HepG2 (cell line): ENCODE results near the gene GALNT8. TPM values are rescaled to one million over a fixed set of nuclear protein-coding genes. Genes with fewer than 3 reads are reported as not detected.

ENCODE experiments used
- FOXA3 ChIP-seq: IDR thresholded peaks from 2 replicates; pipeline ENCODE4 v1.6.1; 2016; ENCODE audit warnings: missing genetic modification reagents, missing compliant biosample characterization
- GATAD2A ChIP-seq: IDR thresholded peaks from 2 replicates; pipeline ENCODE4 v1.6.1; 2016
- GLI4 ChIP-seq: sonication (generic); formaldehyde crosslinking; IDR thresholded peaks from 2 replicates; pipeline ENCODE4 v1.5.1; 2020; ENCODE audit warnings: missing genetic modification reagents, mild to moderate bottlenecking, moderate library complexity, borderline replicate concordance
- HES4 ChIP-seq: sonication (generic); formaldehyde crosslinking; IDR thresholded peaks from 2 replicates; pipeline ENCODE4 v1.9.0; 2021; ENCODE audit warnings: mild to moderate bottlenecking, missing genetic modification reagents, borderline replicate concordance
- HHEX ChIP-seq: IDR thresholded peaks from 2 replicates; pipeline ENCODE4 v1.6.1; 2016; ENCODE audit warnings: control low read depth
- REST ChIP-seq, 2 experiments: IDR thresholded peaks; 2 replicates each; pipeline ENCODE4 v1.6.1; 2011 to 2012; ENCODE audit warnings: low read length in 2 of 2, borderline replicate concordance in 1 of 2, low read depth in 1 of 2, mild to moderate bottlenecking in 1 of 2, moderate library complexity in 1 of 2
- SRSF9 ChIP-seq: fragments of 200-400 bp; formaldehyde crosslinking; IDR thresholded peaks from 2 replicates; pipeline ENCODE4 v1.6.1; 2018; ENCODE audit warnings: borderline replicate concordance, mild to moderate bottlenecking, low read depth, low read length; ENCODE audit not compliant: insufficient read depth, poor library complexity, severe bottlenecking
- SYNCRIP ChIP-seq: fragments of 200-400 bp; formaldehyde crosslinking; IDR thresholded peaks from 2 replicates; pipeline ENCODE4 v1.6.1; 2018; ENCODE audit warnings: mild to moderate bottlenecking, low read depth, low read length; ENCODE audit not compliant: insufficient read depth
- TCF7L2 ChIP-seq: IDR thresholded peaks from 2 replicates; pipeline ENCODE4 v1.6.1; 2011; ENCODE audit warnings: mild to moderate bottlenecking, low read depth, low read length, moderate library complexity
- ZBTB3 ChIP-seq: sonication (generic); formaldehyde crosslinking; IDR thresholded peaks from 2 replicates; pipeline ENCODE4 v1.4.0; 2020; ENCODE audit warnings: low read depth, mild to moderate bottlenecking, moderate library complexity, missing genetic modification reagents, borderline replicate concordance
- ZFAT ChIP-seq: sonication (generic); formaldehyde crosslinking; conservative IDR thresholded peaks from 2 replicates; pipeline ENCODE4 v1.8.1; 2023; ENCODE audit warnings: missing genetic modification reagents, inconsistent platforms
- ZFP36L2 ChIP-seq: sonication (generic); formaldehyde crosslinking; IDR thresholded peaks from 2 replicates; pipeline ENCODE4 v1.4.0; 2020; ENCODE audit warnings: missing genetic modification reagents
- ZNF10 ChIP-seq: sonication (generic); formaldehyde crosslinking; IDR thresholded peaks from 2 replicates; pipeline ENCODE4 v1.4.0; 2020; ENCODE audit warnings: mild to moderate bottlenecking, low read depth, missing genetic modification reagents, borderline replicate concordance
- ZNF276 ChIP-seq: sonication (generic); formaldehyde crosslinking; IDR thresholded peaks from 2 replicates; pipeline ENCODE4 v1.4.0; 2020; ENCODE audit warnings: mild to moderate bottlenecking, low read depth, missing genetic modification reagents
- ZNF460 ChIP-seq: sonication (generic); formaldehyde crosslinking; IDR thresholded peaks from 2 replicates; pipeline ENCODE4 v1.5.1; 2020; ENCODE audit warnings: missing genetic modification reagents, mild to moderate bottlenecking, borderline replicate concordance
- ZNF747 ChIP-seq: sonication (generic); formaldehyde crosslinking; IDR thresholded peaks from 2 replicates; pipeline ENCODE4 v1.8.1; 2023; ENCODE audit warnings: missing genetic modification reagents, mild to moderate bottlenecking, borderline replicate concordance
- ZNF839 ChIP-seq: sonication (generic); formaldehyde crosslinking; IDR thresholded peaks from 2 replicates; pipeline ENCODE4 v1.4.0; 2020; ENCODE audit warnings: missing genetic modification reagents, mild to moderate bottlenecking, borderline replicate concordance
- polyA plus RNA-seq, 8 experiments: library from polyadenylated mRNA; depleted of rRNA in 3 of 8; stranded (reverse) in 7 of 8; unstranded in 1 of 8; fragments of >200 nt; fragmentation: Illumina TruSeq in 4 of 8; extraction: Trizol in 4 of 8; gene quantifications; 2 replicates each; pipeline versions ENCODE4 v1.2.1 to v1.2.3, GENCODE V29; 2011 to 2016; ENCODE audit warnings: low read depth in 4 of 8, missing spikeins in 1 of 8, mixed read lengths in 1 of 8; ENCODE audit not compliant: insufficient read depth in 1 of 8
- total RNA-seq, 5 experiments: library from RNA; depleted of rRNA; stranded (reverse); fragments of >200 nt; fragmentation: Illumina TruSeq; extraction: Trizol; gene quantifications; 2 replicates each; pipeline ENCODE4 v1.2.3, GENCODE V29; 2016; ENCODE audit warnings: low read depth in 1 of 5
- TF ChIP-seq, protein P1 (sequence below): sonication (generic); formaldehyde crosslinking; IDR thresholded peaks from 2 replicates; pipeline ENCODE4 v1.5.1; 2020; ENCODE audit warnings: missing genetic modification reagents, mild to moderate bottlenecking, borderline replicate concordance
- TF ChIP-seq, protein P2 (sequence below): conservative IDR thresholded peaks from 2 replicates; pipeline ENCODE4 v1.6.1; 2018; ENCODE audit warnings: missing genetic modification reagents
- TF ChIP-seq, protein P3 (sequence below): sonication (generic); formaldehyde crosslinking; IDR thresholded peaks from 2 replicates; pipeline ENCODE4 v1.8.0; 2022; ENCODE audit warnings: mild to moderate bottlenecking, missing genetic modification reagents
- TF ChIP-seq, protein P4 (sequence below): IDR thresholded peaks from 2 replicates; pipeline ENCODE4 v1.6.1; 2012; ENCODE audit warnings: inconsistent platforms

GALNT8 gene
- total and polyA plus RNA-seq, 2 of the 13 experiments (the other 11 are each of a cell fraction or from before 2014, with no cell fraction given): 0.45 TPM; not detected in 1

- TF ChIP-seq ZBTB3 (CRISPR knock-in tag) (no peak), ZNF10 (CRISPR knock-in tag) (no peak), ZNF747 (CRISPR knock-in tag) (no peak), ZNF276 (CRISPR knock-in tag) (no peak), ZFP36L2 (CRISPR knock-in tag) (no peak), REST (IDR thresholded peaks at IDR 0.05; ENCODE audit: borderline replicate concordance in 1 of 2, low read depth in 1 of 2, low read length in 2 of 2) (no peak), ZFAT (CRISPR knock-in tag) (no peak), SYNCRIP (no peak), ZNF460 (no peak), FOXA3 (peak; percentile 90), ZNF839 (CRISPR knock-in tag) (no peak), GATAD2A (CRISPR knock-in tag) (peak; percentile 44; the same call in 1 of the 2 replicates), TCF7L2 (no peak), HHEX (CRISPR knock-in tag) (no peak), SRSF9 (no peak), GLI4 (CRISPR knock-in tag) (no peak), HES4 (no peak)
- TF ChIP-seq, protein P1, sequence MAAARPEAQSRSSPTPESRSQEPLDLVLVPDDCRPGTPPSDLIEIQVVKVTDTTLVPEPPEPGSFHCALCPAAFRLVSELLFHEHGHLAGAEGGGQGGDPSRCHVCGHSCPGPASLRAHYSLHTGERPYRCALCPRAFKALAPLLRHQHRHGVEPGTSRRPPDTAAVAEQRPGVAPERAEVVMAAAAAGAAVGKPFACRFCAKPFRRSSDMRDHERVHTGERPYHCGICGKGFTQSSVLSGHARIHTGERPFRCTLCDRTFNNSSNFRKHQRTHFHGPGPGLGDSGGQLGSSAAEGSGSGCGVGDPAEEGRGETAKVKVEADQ (CRISPR knock-in tag): no peak
- TF ChIP-seq, protein P2, sequence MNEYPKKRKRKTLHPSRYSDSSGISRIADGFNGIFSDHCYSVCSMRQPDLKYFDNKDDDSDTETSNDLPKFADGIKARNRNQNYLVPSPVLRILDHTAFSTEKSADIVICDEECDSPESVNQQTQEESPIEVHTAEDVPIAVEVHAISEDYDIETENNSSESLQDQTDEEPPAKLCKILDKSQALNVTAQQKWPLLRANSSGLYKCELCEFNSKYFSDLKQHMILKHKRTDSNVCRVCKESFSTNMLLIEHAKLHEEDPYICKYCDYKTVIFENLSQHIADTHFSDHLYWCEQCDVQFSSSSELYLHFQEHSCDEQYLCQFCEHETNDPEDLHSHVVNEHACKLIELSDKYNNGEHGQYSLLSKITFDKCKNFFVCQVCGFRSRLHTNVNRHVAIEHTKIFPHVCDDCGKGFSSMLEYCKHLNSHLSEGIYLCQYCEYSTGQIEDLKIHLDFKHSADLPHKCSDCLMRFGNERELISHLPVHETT (CRISPR knock-in tag): no peak
- TF ChIP-seq, protein P3, sequence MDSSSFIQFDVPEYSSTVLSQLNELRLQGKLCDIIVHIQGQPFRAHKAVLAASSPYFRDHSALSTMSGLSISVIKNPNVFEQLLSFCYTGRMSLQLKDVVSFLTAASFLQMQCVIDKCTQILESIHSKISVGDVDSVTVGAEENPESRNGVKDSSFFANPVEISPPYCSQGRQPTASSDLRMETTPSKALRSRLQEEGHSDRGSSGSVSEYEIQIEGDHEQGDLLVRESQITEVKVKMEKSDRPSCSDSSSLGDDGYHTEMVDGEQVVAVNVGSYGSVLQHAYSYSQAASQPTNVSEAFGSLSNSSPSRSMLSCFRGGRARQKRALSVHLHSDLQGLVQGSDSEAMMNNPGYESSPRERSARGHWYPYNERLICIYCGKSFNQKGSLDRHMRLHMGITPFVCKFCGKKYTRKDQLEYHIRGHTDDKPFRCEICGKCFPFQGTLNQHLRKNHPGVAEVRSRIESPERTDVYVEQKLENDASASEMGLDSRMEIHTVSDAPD (CRISPR knock-in tag): no peak
- TF ChIP-seq, protein P4, sequence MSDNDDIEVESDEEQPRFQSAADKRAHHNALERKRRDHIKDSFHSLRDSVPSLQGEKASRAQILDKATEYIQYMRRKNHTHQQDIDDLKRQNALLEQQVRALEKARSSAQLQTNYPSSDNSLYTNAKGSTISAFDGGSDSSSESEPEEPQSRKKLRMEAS: no peak
Observed at GRCh38 chr12:4707306-4707705, 12.9 kb upstream of the GALNT8 start (continued).
